Panc1 (cell line): ENCODE measurements around the gene TIPRL. TPM values are rescaled to one million over a fixed set of nuclear protein-coding genes. Genes with fewer than 3 reads are reported as not detected.

ENCODE experiments used
- ATAC-seq: fragments of 200-7000 bp; cut with Tn5 transposase; 2 replicates; pipeline ENCODE4 v1.9.1; 2020; ENCODE audit warnings: mild to moderate bottlenecking, moderate library complexity
- BruUV-seq: library from RNA; stranded (reverse); fragments of 400-500 nt; replicated peaks from 2 replicates; lab custom pipeline; 2021; lab: Mats Ljungman, UMichigan
- CTCF ChIA-PET: fragments of 300-600 bp; sonication (Branson Sonifier 250); formaldehyde crosslinking; loops from one replicate; lab custom pipeline; 2022; ENCODE audit warnings: antibody characterized with exemption; lab: Charles Lee
- POLR2A ChIA-PET: fragments of 300-600 bp; sonication (Branson Sonifier 250); formaldehyde crosslinking; loops from one replicate; lab custom pipeline; 2022; ENCODE audit warnings: antibody characterized with exemption; lab: Charles Lee
- DNase-seq: peaks from one replicate; pipeline ENCODE4 v3.0.0-alpha.2; 2010; ENCODE audit warnings: low read depth, low spot score
- H3K27ac ChIP-seq: 2 replicates; pipeline ENCODE4 v1.5.1; 2011; ENCODE audit warnings: mild to moderate bottlenecking, low read length, inconsistent platforms
- H3K27me3 ChIP-seq: fragments of 200-500 bp; sonication (Bioruptor generic); 2 replicates; pipeline ENCODE4 v1.6.0; 2014; ENCODE audit warnings: low read length, inconsistent platforms; ENCODE audit not compliant: control insufficient read depth, insufficient read depth
- H3K36me3 ChIP-seq: fragments of 200-500 bp; sonication (Bioruptor generic); 2 replicates; pipeline ENCODE4 v1.5.1; 2014; ENCODE audit warnings: inconsistent platforms, mild to moderate bottlenecking, low read length, moderate library complexity; ENCODE audit not compliant: control insufficient read depth, insufficient read depth
- H3K4me1 ChIP-seq: 2 replicates; pipeline ENCODE4 v1.5.1; 2011; ENCODE audit warnings: inconsistent platforms, mild to moderate bottlenecking, low read length, moderate library complexity; ENCODE audit not compliant: control insufficient read depth, insufficient read depth
- H3K4me3 ChIP-seq, 2 experiments: 2 replicates each; pipeline ENCODE4 v1.5.1; 2011 to 2012; ENCODE audit warnings: low read depth in 2 of 2, low read length in 2 of 2, mild to moderate bottlenecking in 2 of 2, inconsistent platforms in 1 of 2, moderate library complexity in 1 of 2
- H3K9me3 ChIP-seq: fragments of 200-500 bp; sonication (Bioruptor generic); 2 replicates; pipeline ENCODE4 v1.5.1; 2014; ENCODE audit warnings: low read depth, mild to moderate bottlenecking, inconsistent platforms, low read length, moderate library complexity; ENCODE audit not compliant: control insufficient read depth, insufficient read depth
- POLR2AphosphoS5 ChIP-seq: IDR thresholded peaks from 2 replicates; pipeline ENCODE4 v1.6.1; 2012; ENCODE audit warnings: mild to moderate bottlenecking, low read depth, low read length, moderate library complexity
- SIN3A ChIP-seq: IDR thresholded peaks from 2 replicates; pipeline ENCODE4 v1.6.1; 2012; ENCODE audit warnings: low read depth, mild to moderate bottlenecking, low read length, moderate library complexity, borderline replicate concordance; ENCODE audit not compliant: insufficient read depth
- TCF7L2 ChIP-seq: IDR thresholded peaks from 2 replicates; pipeline ENCODE4 v1.6.1; 2011; ENCODE audit warnings: mild to moderate bottlenecking, low read depth, low read length, inconsistent platforms
- in situ Hi-C: cut with HindIII; loops from 2 replicates; pipeline ENCODE4 v1.10.0; 2016; ENCODE audit warnings: low sequenced_read_pairs, low pct_unique_long_range_greater_than_20kb
- intact Hi-C: fragments of 100-400 bp; cut with micrococcal nuclease; formaldehyde crosslinking; loops from one replicate; pipeline ENCODE4 v1.10.0; 2022; ENCODE audit not compliant: unreplicated experiment
- total RNA-seq: library from RNA; stranded (reverse); gene quantifications from one replicate; pipeline ENCODE4 v1.2.1, GENCODE V29; 2021; ENCODE audit not compliant: unreplicated experiment
- TF ChIP-seq, protein P1 (sequence below): fragments of 450-650 bp; IDR thresholded peaks from 2 replicates; pipeline ENCODE4 v1.5.1; 2017; ENCODE audit warnings: mild to moderate bottlenecking
- TF ChIP-seq, protein P2 (sequence below), 2 experiments: IDR thresholded peaks; 2 replicates each; pipeline ENCODE4 v1.6.1; 2011 to 2012; ENCODE audit warnings: low read depth in 2 of 2, control low read depth in 1 of 2, low read length in 1 of 2, mild to moderate bottlenecking in 1 of 2, moderate library complexity in 1 of 2; ENCODE audit not compliant: insufficient read depth in 1 of 2

TIPRL gene
- total RNA-seq, 1 experiment from 2014 or later, result 48.5 TPM

DNA sequence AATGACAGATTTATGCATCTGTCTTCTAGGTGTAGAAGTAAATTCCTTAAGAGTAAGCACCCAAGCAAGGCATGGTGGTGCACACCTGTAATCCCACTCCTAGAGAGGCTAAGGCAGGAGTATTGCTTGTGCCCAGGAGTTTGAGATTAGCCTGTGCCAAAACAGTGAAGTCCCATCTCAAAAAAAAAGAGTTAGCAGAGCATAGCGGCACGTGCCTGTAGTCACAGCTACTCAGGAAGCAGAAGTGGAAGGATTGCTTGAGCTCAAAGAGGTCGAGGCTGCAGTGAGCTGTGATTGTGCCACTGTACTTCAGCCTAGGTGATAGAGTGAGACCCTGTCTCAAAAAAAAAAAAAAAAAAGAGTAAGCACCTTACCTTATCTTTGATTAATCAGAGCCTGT lies 15.1 kb upstream of the TIPRL start:
- Histone ChIP-seq H3K27ac (no peak overlapping the region), H3K4me1 (no peaks in the 10 kb centered on the region), H3K27me3 (no peaks in the 10 kb centered on the region), H3K36me3 (no peaks in the 10 kb centered on the region), H3K9me3 (no peaks in the 10 kb centered on the region), H3K4me3 (no peak overlapping the region)
- DNase-seq, result no peak
- no peak for ATAC-seq
- ChIA-PET POLR2A (interaction anchor here (0.6 kb wide), 1 partner anchor 447 kb away, joined by 3 read pairs; no protein-coding TSS in a partner anchor), CTCF (no interaction called here)
- intact Hi-C loops (no loop called here), in situ Hi-C loops (no loop called here)
- no peak for TF ChIP-seq POLR2AphosphoS5
- TF ChIP-seq, protein P1, sequence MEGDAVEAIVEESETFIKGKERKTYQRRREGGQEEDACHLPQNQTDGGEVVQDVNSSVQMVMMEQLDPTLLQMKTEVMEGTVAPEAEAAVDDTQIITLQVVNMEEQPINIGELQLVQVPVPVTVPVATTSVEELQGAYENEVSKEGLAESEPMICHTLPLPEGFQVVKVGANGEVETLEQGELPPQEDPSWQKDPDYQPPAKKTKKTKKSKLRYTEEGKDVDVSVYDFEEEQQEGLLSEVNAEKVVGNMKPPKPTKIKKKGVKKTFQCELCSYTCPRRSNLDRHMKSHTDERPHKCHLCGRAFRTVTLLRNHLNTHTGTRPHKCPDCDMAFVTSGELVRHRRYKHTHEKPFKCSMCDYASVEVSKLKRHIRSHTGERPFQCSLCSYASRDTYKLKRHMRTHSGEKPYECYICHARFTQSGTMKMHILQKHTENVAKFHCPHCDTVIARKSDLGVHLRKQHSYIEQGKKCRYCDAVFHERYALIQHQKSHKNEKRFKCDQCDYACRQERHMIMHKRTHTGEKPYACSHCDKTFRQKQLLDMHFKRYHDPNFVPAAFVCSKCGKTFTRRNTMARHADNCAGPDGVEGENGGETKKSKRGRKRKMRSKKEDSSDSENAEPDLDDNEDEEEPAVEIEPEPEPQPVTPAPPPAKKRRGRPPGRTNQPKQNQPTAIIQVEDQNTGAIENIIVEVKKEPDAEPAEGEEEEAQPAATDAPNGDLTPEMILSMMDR, result no peak
- TF ChIP-seq, protein P2, sequence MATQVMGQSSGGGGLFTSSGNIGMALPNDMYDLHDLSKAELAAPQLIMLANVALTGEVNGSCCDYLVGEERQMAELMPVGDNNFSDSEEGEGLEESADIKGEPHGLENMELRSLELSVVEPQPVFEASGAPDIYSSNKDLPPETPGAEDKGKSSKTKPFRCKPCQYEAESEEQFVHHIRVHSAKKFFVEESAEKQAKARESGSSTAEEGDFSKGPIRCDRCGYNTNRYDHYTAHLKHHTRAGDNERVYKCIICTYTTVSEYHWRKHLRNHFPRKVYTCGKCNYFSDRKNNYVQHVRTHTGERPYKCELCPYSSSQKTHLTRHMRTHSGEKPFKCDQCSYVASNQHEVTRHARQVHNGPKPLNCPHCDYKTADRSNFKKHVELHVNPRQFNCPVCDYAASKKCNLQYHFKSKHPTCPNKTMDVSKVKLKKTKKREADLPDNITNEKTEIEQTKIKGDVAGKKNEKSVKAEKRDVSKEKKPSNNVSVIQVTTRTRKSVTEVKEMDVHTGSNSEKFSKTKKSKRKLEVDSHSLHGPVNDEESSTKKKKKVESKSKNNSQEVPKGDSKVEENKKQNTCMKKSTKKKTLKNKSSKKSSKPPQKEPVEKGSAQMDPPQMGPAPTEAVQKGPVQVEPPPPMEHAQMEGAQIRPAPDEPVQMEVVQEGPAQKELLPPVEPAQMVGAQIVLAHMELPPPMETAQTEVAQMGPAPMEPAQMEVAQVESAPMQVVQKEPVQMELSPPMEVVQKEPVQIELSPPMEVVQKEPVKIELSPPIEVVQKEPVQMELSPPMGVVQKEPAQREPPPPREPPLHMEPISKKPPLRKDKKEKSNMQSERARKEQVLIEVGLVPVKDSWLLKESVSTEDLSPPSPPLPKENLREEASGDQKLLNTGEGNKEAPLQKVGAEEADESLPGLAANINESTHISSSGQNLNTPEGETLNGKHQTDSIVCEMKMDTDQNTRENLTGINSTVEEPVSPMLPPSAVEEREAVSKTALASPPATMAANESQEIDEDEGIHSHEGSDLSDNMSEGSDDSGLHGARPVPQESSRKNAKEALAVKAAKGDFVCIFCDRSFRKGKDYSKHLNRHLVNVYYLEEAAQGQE (IDR thresholded peaks at IDR 0.05; ENCODE audit: insufficient read depth in 1 of 2, low read depth in 2 of 2, low read length in 1 of 2), result no peak
- no peak for TF ChIP-seq SIN3A
- TF ChIP-seq TCF7L2, result no peak
- BruUV-seq, result no TSS peak

DNA sequence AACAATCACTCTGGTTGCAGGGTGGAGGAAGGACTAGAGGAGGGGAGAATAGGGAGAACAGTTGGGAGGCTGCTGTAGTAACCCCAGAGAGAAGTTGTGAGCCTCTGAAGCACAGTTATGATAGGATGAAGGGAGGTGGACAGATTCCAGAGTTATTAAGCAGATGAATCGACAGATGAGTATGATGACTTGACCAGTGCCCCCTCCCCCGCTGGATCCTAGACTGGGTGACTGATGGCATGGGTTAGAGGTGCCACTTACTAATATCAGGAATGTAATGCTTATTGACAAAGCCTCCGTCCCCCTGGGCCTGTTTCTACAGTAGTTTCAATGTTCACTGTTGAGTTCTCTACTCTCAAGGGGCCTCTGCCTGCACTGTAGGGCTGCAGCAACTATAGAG lies 14.0 kb upstream of the TIPRL start:
- POLR2A ChIA-PET, result interaction anchor here (0.7 kb wide), 1 partner anchor 11 kb away, joined by 10 read pairs; no protein-coding TSS in a partner anchor
- no peaks in the 10 kb centered on the region for H3K9me3 ChIP-seq
- TF ChIP-seq, protein P1, result no peak
- no peak for TF ChIP-seq TCF7L2
- TF ChIP-seq, protein P2 (IDR thresholded peaks at IDR 0.05; ENCODE audit: insufficient read depth in 1 of 2, low read depth in 2 of 2, low read length in 1 of 2), result no peak
- TF ChIP-seq SIN3A, result no peak
- no peak for TF ChIP-seq POLR2AphosphoS5
- intact Hi-C loops (no loop called here), in situ Hi-C loops (no loop called here)
- no peak overlapping the region for H3K4me3 ChIP-seq
- no peaks in the 10 kb centered on the region for H3K27me3 ChIP-seq
- CTCF ChIA-PET, result no interaction called here
- H3K36me3 ChIP-seq, result no peaks in the 10 kb centered on the region
- H3K4me1 ChIP-seq, result no peaks in the 10 kb centered on the region
- no TSS peak for BruUV-seq
- ATAC-seq (no peak), DNase-seq (no peak)
- no peak overlapping the region for H3K27ac ChIP-seq
